Duodenal mucosa (tissue), 2 donors: ENCODE measurements around the gene MYO16.

ENCODE experiments used
- H3K27ac ChIP-seq: one replicate; pipeline ENCODE4 v1.7.0; 2013; ENCODE audit warnings: low read depth, low read length
- H3K27me3 ChIP-seq, 2 donors: one replicate each; pipeline ENCODE4 v1.7.0; 2013; ENCODE audit warnings: low read length in 2 of 2, control low read depth in 1 of 2; ENCODE audit not compliant: insufficient read depth in 2 of 2, control insufficient read depth in 1 of 2
- H3K36me3 ChIP-seq, 2 donors: one replicate each; pipeline ENCODE4 v1.7.0; 2013; ENCODE audit warnings: low read length in 2 of 2, control low read depth in 1 of 2; ENCODE audit not compliant: insufficient read depth in 2 of 2, control insufficient read depth in 1 of 2
- H3K4me1 ChIP-seq, 2 donors: one replicate each; pipeline ENCODE4 v1.7.0; 2013; ENCODE audit warnings: low read length in 2 of 2, control low read depth in 1 of 2; ENCODE audit not compliant: insufficient read depth in 2 of 2, control insufficient read depth in 1 of 2
- H3K4me3 ChIP-seq, 2 donors: one replicate each; pipeline ENCODE4 v1.7.0; 2013; ENCODE audit warnings: low read length in 2 of 2, low read depth in 1 of 2
- H3K9ac ChIP-seq, 2 donors: one replicate each; pipeline ENCODE4 v1.7.0; 2013; ENCODE audit warnings: low read length in 2 of 2, low read depth in 1 of 2
- H3K9me3 ChIP-seq, 2 donors: one replicate each; pipeline ENCODE4 v1.7.0; 2013; ENCODE audit warnings: low read length in 2 of 2, control low read depth in 1 of 2; ENCODE audit not compliant: control insufficient read depth in 1 of 2

Gene MYO16

GRCh38 chr13:108933061-108933460 is 303.6 kb downstream of the MYO16 start:
- Histone ChIP-seq H3K9me3 (no peaks in the 10 kb centered on the region), H3K27me3 (no peaks in the 10 kb centered on the region), H3K4me3 (no peak overlapping the region), H3K36me3 (no peaks in the 10 kb centered on the region), H3K27ac (no peak overlapping the region), H3K4me1 (no peaks in the 10 kb centered on the region), H3K9ac (no peak overlapping the region)

- H3K4me3 ChIP-seq, result no peak overlapping the region
- H3K27me3 ChIP-seq, result no peaks in the 10 kb centered on the region
- H3K4me1 ChIP-seq, result no peaks in the 10 kb centered on the region
- no peak overlapping the region for H3K9ac ChIP-seq
- H3K36me3 ChIP-seq, result no peaks in the 10 kb centered on the region
- H3K27ac ChIP-seq, result no peak overlapping the region
- no peaks in the 10 kb centered on the region for H3K9me3 ChIP-seq
Observed at GRCh38 chr13:108938155-108938554, 308.7 kb downstream of the MYO16 start.

GRCh38 chr13:108940121-108940520 is 310.7 kb downstream of the MYO16 start:
- no peaks in the 10 kb centered on the region for H3K36me3 ChIP-seq
- no peaks in the 10 kb centered on the region for H3K27me3 ChIP-seq
- no peaks in the 10 kb centered on the region for H3K4me1 ChIP-seq
- H3K9me3 ChIP-seq, result no peaks in the 10 kb centered on the region
- H3K27ac ChIP-seq, result no peak overlapping the region
- no peak overlapping the region for H3K9ac ChIP-seq
- no peak overlapping the region for H3K4me3 ChIP-seq

- no peaks in the 10 kb centered on the region for H3K36me3 ChIP-seq
- H3K9ac ChIP-seq, result no peak overlapping the region
- no peak overlapping the region for H3K27ac ChIP-seq
- no peak overlapping the region for H3K4me3 ChIP-seq
- no peaks in the 10 kb centered on the region for H3K27me3 ChIP-seq
- no peaks in the 10 kb centered on the region for H3K9me3 ChIP-seq
- H3K4me1 ChIP-seq, result no peaks in the 10 kb centered on the region
Observed at GRCh38 chr13:108943842-108944241, 314.4 kb downstream of the MYO16 start.

- Histone ChIP-seq H3K9ac (no peak overlapping the region), H3K4me3 (no peak overlapping the region), H3K4me1 (no peaks in the 10 kb centered on the region), H3K9me3 (no peaks in the 10 kb centered on the region), H3K27me3 (no peaks in the 10 kb centered on the region), H3K36me3 (no peaks in the 10 kb centered on the region), H3K27ac (no peak overlapping the region)
Observed at GRCh38 chr13:108944760-108945159, 315.3 kb downstream of the MYO16 start.

GRCh38 chr13:108947551-108948030 is 318.2 kb downstream of the MYO16 start:
- Histone ChIP-seq H3K4me1 (no peaks in the 10 kb centered on the region), H3K27ac (no peak overlapping the region), H3K9me3 (no peaks in the 10 kb centered on the region), H3K9ac (no peak overlapping the region), H3K27me3 (no peaks in the 10 kb centered on the region), H3K4me3 (no peak overlapping the region), H3K36me3 (no peaks in the 10 kb centered on the region)

GRCh38 chr13:108948251-108948671 is 318.9 kb downstream of the MYO16 start:
- no peak overlapping the region for H3K9ac ChIP-seq
- no peak overlapping the region for H3K27ac ChIP-seq
- H3K36me3 ChIP-seq, result no peaks in the 10 kb centered on the region
- H3K4me1 ChIP-seq, result no peaks in the 10 kb centered on the region
- H3K27me3 ChIP-seq, result no peaks in the 10 kb centered on the region
- no peaks in the 10 kb centered on the region for H3K9me3 ChIP-seq
- no peak overlapping the region for H3K4me3 ChIP-seq

GRCh38 chr13:108950333-108951010 is 321.1 kb downstream of the MYO16 start:
- Histone ChIP-seq H3K4me1 (no peaks in the 10 kb centered on the region), H3K27ac (no peak overlapping the region), H3K36me3 (no peaks in the 10 kb centered on the region), H3K9me3 (no peaks in the 10 kb centered on the region), H3K9ac (no peak overlapping the region), H3K4me3 (no peak overlapping the region), H3K27me3 (no peaks in the 10 kb centered on the region)

- H3K9ac ChIP-seq, result no peak overlapping the region
- H3K9me3 ChIP-seq, result no peaks in the 10 kb centered on the region
- H3K27me3 ChIP-seq, result no peaks in the 10 kb centered on the region
- no peaks in the 10 kb centered on the region for H3K36me3 ChIP-seq
- H3K4me3 ChIP-seq, result no peak overlapping the region
- no peak overlapping the region for H3K27ac ChIP-seq
- H3K4me1 ChIP-seq, result no peaks in the 10 kb centered on the region
Observed at GRCh38 chr13:108955741-108956140, 326.3 kb downstream of the MYO16 start.

- Histone ChIP-seq H3K9ac (no peak overlapping the region), H3K4me1 (no peaks in the 10 kb centered on the region), H3K27me3 (no peaks in the 10 kb centered on the region), H3K4me3 (no peak overlapping the region), H3K36me3 (no peaks in the 10 kb centered on the region), H3K27ac (no peak overlapping the region), H3K9me3 (no peaks in the 10 kb centered on the region)
Observed at GRCh38 chr13:108957369-108958012, 328.1 kb downstream of the MYO16 start.
